ENCODE measurements around the gene CIDEA.

CIDEA gene

DNA sequence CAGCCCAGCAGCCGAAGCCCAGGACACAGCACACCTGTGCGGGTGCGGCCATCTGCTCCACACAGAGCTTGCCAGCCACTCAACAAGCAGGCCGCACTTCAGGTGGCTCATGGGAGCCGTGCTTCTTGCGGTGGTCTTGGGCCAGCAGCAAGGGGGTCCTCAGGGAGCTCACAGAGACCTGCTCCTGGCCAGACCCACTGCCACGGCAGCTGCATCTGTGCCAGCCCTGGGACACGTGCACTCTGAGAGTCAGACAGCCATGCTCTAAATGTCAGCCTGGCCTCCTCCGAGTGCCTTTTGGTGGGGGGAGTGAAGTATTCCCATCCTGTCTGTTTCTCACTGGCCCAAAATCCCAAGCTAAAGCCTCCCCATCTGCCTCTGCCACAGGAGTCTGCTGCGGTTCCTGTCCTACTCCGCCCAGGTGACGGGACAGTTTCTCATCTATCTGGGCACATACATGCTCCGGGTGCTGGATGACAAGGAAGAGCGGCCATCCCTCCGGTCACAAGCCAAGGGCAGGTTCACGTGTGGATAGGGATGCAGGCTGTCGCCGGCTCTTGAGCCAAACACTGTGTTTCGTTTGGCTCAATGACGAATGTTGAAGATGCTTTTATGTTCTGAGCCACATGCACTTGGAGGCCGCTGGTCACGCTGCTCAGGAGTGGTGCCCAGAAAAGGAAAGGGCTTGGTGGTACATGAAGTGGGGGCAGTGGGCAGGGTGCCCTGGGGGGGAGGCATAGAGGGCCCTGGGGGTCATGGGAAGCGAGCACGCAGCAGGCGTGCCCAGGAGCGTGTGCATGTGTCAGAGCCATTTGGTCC lies 22.8 kb downstream of the CIDEA start:
- no peak for DNase-seq

DNA sequence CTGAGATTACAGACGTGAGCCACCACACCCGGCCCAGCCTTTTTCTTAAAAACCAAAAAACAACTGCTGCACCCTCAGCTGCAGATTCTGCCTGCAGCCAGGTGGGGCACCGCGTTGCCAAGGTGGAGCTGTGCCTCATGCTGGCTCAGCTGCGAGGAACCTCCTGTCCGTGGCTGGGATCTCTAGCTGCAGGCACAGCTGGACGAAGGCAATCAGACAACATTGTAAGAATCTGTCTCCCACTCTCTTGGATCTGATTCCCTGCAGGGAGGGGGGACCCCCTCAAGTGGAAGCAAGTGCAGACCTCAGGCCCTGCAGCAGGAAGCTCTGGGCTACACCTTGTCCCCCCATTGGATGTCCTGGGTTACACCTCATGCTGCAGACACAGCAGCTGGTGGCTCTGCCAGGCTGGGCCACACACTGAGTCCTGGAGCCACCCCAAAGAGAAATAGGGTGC lies 24.1 kb downstream of the CIDEA start:
- no peak for DNase-seq

DNA sequence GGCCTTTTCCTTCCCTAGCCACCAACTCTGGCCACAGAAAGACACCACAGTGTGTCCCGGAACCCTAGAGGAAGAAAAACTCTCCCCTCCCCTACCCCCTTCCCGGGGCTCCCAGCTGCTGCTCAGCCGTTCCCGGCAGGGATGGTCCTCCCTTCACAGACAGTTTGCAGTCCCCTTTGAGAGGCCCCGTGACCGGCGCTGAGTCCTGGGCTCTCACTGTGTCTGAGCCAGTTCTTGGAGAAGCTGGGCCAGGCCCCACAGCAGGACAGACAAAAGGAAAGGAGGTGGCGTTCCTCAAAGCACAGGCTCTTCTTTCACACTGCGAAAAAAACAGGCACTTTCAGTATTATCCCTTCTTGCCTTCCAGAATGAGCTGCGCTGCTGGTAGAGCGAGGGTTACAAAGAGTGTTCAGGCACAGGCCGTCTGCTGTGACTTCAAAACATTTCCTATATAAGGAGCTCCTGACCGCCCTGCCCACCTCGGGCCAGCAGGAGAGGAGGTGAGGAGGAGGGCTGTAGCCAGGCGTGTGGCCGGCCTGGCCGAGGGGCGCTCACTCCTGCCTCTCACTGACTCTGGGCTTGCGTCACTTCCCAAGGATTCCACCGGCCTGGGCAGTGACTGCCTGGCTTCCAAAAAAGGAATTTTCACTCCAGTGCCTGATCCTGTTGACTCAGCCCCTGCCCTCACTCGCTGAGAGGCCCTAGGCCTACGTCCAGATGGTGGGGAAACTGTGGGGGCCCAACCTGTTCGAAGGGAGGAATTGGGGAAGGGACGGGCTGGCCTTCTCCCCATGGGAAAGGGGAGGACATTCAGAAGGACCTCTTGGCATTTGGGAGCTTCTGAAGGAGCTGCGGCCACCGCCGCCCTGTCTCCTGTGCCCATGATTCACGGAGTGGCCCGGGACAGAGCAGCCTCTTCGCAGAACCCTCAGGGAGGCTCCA lies 24.9 kb downstream of the CIDEA start:
- no peak for DNase-seq

DNA sequence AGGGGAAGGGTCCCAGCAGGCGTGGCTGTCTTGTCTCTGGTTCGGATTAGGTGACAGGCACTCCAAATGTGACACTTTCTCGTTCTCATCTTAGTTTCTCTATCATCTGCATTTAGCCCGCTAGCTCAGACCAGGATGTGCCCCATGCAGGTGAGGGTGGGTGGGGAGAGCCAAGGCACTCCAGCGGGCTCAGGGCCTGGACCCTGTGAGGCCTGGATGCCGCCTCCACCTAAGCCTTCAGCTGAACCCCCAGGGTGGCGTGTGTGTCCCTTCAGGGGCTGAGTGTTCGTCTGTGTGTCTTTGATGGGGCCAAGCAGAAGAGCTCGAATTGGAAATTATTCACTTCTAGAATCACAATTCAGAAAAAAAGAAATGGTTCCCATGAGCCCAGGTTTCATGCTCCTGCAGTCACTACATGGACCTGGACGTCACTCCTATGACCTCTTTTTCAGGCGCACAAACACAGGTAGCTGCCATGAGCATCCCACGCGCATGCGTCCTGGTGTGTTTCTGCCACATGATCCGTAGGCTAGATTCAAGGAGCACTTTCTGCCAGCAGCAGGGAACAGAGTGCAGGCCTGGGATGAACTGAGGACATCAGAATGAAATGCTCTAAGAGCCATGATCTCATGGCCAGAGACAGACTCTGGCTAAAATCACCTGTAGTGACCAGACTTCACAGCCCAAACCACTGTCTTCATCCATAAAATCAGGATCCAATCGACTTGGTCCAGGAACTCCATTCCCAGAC lies 25.8 kb downstream of the CIDEA start:
- no peak for DNase-seq

DNA sequence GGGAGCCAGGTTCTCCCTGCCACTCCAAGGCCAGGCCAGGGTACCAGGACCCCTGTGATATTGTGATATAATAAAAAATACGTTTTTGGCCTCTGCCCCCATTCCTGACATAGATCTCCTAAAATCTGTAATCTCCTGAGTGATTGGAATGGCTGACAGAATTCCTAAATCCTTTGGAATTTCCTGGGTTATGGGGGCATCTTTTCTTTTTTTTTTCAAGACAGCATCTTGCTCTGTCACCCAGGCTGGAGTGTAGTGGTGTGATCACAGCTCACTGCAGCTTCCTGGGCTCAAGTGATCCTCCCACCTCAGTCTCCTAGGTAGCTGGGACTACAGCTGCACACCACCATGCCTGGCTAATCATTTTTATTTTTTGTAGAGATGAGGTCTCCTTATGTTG lies 27.7 kb downstream of the CIDEA start:
- no peak for DNase-seq

DNA sequence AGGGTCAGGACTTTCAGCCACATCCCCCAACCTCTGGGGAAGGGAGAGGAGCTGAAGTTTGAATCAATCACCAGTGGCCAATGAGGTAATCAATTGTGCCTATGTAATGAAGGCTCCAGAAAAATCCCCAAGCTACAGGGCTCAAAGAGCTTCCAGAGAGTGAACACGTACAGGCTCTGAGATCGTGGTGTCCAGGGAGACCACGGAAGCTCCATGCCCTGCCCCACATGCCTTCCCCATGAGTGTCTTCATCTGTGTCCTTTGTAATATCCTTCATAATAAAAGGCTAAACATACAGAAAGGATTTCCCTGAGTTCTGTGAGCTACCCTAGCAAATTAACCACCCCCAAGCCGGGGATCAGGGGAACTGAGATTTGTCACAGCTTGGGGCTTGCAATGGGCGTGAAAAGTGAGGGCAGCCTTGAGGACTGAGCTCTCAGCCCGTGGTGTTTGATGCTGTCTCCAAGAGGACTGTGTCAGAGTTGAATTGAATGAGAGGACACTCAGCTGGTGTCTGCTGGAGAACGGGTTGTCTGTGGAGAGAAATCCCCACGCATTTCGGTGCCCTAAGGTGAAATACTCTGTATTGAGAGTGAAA lies 28.4 kb downstream of the CIDEA start:
- DNase-seq, result no peak

DNA sequence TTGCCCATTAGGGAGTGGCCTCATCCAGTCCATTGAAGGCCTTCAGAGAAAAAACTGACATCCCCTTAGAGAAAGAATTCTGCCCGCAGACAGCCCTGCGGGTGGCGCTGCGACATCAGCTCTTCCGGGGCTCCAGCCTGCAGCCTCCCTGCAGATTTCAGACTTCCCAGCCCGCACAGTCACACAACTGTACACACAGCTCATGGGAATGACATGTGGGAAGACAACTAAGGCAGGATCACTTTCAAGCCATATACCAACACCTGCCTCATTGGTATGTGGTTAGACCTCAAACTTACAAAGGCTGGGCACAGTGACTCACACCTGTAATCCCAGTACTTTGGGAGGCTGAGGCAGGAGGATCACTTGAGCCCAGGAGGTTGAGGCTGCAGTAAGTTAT lies 29.1 kb downstream of the CIDEA start:
- no peak for DNase-seq

DNA sequence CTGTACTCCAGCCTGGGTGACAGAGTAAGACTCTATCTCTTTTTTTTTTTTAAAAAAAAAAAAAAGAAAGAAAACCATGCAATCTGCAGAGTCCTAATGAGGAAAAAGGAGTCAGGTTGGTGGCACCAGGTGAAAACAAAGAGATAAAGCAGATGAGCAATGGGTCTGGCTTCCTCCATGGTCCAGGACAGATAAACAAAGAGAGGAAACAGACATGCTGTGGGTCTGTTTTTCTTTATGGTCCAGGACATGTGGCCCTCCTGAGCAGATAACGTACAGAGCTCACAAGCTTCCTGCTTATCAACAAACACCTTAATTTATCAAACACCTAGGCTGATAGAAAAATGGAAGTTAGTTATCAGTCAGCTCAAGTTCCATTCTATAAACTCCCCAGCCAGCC lies 29.5 kb downstream of the CIDEA start:
- DNase-seq, result no peak

DNA sequence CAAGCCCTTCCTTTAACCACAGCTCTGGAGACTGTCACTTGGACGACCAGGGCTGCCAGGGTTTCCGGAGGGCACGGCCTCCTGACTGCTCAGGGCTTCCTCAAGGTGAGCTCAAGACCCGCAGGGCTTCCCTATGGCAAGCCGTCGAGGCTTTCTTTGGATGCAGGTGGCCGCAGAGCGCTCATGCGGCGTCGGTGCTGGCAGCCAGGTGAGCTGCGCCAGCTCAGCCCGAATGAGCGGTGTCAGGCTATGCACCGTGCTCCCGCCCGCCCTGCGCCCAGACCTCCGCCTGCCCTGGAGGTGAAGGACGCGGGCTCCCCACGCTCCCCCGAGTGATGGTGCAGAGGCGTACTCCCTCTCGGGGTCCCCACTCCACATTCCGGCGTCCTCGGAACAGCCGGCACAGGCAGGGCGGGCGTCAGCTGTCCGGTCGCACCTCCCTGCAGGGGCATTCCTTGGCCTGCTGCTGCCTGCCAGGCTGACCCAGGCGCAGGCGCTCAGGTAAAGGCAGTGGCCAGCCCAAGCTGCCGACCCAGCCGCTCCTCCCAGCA lies 33.0 kb downstream of the CIDEA start:
- no peak for DNase-seq

DNA sequence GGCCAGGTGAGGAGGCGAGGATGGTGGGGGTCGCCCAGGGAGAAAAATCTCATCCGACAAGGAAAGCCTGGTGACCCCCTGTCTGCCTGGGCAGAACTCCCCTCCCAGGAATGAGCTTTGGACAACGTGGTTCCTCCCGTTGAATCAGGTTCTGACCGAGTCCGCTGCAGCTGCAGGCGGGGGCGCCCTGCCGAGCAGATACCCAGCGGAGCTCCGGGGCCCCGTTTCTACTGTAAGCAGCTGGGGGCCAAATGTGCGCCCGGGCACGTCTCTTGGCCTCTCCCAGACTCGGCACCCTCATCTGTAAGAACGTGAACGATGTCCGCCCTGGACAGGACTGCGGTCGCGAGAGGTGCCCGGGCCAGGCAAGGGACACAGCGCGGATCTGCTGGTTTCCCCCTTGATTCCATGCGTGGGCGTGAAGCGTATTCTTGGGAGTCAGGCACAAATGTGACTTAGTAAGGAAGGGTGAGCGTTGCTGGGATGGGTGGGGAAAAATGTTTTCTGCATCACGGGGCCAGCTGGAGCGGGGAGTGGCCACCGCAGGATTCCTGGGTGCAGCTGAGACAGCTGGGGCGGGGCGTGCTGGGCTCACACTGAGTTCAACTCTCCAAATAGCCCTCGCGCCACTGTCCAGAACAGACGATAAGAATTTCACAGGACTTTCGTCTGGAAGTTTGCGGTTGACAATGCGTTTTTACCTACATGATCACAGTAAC lies 33.7 kb downstream of the CIDEA start:
- DNase-seq, result peak; percentile 36

DNA sequence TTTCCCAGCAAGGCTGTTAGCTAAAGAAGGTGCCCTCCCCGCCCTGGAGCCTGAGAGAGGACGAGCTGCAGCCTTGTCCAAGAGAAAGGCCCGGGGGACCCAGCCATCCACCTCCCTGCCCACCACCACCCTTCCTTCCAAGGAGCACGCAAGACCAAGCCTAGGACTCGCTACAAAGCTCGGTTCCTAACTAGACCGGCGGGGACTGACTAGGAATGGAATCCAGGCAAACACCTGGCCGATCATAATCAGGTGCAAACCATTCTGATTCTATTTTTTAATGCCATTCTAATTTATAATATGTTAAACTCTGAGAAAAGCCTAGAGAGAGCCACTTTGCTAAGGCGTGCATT lies 34.2 kb downstream of the CIDEA start:
- DNase-seq, result no peak

DNA sequence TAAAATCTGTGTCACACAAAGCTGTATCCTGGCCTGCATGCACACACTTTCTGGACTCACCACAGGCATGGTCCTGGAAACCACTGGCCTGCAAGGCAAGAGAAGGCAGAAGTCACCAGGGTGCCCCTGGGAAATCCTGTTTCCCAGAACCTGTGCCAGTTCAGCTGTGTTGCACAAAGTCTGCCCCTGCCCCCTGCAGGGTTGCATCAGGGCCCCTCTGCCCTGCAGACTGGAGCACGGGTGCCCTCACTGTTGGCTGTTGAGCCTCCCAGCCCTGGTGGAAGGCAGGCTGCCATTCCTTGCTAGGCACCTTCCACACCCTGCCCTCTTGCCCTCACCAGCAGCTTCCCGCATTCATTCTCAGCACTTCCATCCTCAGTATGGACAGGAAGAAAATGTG lies 35.9 kb downstream of the CIDEA start:
- DNase-seq, result no peak

DNA sequence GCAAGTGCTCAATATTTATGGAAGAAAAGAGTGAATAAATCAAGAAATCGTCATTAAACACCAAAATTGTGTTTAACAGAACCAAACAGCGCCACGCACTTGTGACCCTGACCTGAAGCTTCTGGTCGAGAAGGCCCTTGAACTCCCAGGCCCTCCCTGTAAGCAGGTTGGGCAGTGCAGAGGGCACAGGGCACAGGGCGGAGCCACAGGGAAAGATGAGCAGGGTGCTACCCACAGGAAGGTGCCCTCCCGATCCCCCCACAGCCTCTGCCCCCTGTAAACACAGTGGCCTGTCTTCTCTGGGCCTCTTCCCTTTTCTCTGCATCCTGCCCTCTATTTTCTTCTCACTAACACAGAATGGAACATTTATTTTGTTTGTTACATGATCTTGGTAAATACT lies 37.0 kb downstream of the CIDEA start:
- no peak for DNase-seq

DNA sequence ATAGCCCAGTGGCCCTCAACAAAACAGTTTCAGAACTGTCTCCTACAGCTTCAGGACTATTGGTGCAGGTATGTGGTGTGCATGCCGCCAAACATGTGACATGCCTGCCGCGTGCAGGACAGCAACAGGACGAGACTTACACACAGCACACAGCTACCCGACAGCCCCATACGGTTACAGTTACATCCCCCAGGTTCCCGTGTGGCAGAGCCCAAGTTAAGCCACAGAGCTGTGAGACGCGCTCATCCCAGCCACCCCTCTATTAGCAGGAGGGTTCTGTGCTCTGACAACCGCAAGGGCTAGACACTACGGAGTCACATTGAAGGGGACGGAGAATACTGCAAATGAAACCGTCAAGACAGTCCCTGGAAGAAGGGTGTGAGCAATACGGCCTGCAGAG lies 37.5 kb downstream of the CIDEA start:
- DNase-seq, result no peak

DNA sequence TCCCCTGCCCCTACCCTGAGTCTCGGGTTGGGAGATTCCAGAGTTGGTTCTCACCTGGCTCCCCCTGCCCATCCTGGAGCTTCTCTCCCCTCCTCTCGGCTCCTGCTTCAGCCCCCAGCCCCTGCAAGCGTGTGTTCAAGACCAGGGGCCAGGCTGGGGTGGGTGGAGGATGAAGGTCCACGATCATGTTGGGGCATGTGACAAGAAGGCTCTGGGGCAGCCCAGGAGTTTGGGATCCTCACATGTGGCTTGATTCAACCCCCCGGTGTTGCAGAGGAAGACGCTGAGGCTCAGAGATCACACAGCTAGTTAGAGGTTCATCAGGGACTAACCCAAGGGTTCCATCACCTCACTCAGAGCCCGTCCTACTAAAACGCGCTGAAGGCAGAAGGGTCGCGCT lies 39.7 kb downstream of the CIDEA start:
- DNase-seq, result no peak

DNA sequence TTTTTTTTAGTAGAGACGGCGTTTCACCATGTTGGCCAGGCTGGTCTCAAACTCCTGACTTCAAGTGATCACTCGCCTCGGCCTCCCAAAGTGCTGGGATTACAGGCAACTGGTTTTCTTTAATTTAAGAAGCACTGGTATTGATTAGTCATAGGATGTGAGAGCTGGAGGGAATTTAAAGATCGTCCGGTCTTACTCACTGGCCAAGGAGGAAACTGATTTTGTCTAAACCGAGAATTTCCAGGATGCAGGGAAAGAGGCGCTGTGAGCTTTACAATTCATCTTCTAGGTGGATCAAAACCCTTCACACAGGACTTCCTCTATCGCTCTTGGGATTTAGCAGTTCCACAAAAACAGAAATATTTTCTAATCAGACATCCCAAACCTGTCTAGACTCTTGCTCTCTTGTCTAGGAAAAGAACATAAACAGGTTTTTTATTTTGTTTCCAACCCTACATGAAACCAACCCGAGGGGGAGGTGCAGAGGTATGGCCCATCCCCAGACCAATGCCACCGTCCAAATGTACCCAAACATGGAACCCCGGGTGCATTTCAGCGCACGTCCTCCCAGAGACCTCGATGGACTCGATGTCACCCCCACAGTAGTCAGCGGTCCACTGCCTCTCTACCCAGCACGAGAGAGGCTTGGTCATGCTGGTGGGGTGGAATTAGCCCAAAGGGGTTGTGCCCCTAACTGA lies 41.4 kb downstream of the CIDEA start:
- DNase-seq, result no peak

DNA sequence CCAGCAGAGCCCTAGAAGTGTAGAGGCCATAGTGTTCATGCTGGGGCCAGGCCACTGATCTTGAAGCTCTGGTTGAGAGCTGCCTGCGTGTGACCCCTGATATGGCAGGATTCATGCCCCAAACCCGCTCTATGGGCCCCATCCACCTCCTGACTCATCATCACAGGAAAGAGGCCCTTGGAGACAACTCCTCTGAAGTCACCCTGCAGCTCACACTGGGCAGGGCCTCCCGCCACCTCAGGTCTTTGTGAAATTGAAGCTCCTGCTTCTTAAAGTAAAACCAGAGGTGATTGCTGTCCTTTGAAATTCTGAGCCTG lies 41.9 kb downstream of the CIDEA start:
- no peak for DNase-seq

DNA sequence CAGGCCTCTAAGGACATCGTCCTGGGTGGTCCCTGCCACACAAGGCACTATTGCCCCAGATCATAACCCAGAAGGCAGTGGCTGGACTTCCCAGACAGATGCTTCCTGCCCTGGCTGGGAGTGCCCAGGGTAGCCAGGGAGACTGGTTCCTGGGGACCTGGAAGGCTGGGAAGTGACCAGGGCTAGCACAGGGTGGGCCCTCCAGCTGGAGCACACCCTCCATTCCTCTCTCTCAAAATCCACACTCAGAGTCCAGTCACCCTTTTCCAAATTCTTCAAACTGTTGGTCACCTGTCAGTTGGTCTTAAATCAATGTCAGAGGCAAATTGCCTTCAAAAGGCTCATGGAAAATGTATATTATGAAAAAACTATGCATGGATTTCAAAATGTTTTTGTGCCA lies 42.3 kb downstream of the CIDEA start:
- DNase-seq, result no peak

DNA sequence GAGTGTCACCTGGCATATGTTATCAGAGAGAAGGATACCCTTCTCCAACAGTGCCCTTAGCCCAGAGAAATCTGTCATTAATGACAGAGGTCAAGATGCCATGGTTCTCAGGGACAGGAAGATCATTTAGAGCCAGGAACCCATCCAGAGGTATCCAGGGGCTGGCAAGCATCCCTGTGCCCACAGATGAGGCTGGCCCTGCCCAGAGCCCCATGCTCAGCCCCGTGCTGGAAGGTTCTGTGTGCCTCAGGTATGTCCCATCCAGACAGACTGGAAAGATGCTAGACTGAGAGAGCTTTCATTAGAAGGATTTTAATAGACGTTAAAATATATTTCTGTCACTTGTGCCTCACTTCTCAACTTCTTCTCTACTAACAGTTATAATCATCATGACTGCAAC lies 45.7 kb downstream of the CIDEA start:
- DNase-seq, result no peak

DNA sequence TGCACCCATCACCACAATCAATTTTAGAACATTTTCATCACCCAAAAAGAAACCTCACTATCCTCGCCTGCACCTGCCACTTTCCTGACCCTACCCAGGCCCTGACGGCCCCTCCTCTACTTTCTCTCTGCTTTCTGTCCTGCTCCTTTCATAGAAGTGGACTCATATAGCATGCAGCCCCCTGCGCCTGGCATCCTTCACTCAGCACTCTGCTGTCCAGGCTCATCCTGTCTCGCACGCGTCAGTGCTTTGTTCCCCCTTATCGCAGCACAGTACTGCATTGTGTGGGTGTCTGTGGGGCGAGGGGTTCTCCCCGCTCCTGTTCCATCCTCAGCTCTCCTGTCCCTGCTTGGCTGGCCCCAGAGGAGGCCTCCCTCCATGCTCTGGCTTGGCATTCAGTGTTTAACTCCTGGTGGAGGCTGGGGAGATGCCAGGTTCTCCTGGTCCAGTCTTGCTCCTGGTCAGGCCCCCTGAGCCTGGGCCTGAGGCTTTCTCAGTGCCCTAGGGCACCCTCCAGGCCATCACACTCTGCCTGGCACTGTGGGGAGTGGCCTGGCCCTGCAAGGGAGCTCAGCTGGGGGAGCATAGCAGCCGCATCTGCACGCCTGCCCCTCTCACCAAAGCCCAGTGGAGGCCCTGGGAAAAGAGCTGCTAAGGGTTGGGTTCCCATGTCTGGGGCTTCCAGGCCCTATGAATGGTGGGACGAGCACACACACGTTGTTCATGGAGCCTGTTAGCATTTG lies 47.3 kb downstream of the CIDEA start:
- DNase-seq, result no peak

All from inflammatory macrophage treated with lipopolysaccharide for 4 hours (primary cell).